HG02973 (cell line): ENCODE measurements around the gene MREG.
"Not testable (repeated sequence)": the region's sequence is repeated elsewhere in the genome, so short reads cannot be mapped to it uniquely, and the experiment has no call there.

ENCODE experiments used
- ATAC-seq: cut with Tn5 transposase; IDR thresholded peaks from one replicate; pipeline ENCODE4 v1.9.1; 2021; ENCODE audit warnings: moderate library complexity; ENCODE audit not compliant: unreplicated experiment

The MREG gene

GRCh38 chr2:215994911-215995310 is 18.4 kb downstream of the MREG start:
- no peak for ATAC-seq

GRCh38 chr2:215988556-215989207 is 24.7 kb downstream of the MREG start:
- not testable (repeated sequence) for ATAC-seq

GRCh38 chr2:215985257-215985656 is 28.1 kb downstream of the MREG start:
- ATAC-seq: no peak

- no peak for ATAC-seq
These were observed 28.7 kb downstream of the MREG start for GRCh38 chr2:215984661-215985060.

GRCh38 chr2:215983581-215984351 is 29.6 kb downstream of the MREG start:
- no peak for ATAC-seq

- no peak for ATAC-seq
These were observed 30.9 kb downstream of the MREG start for GRCh38 chr2:215982465-215982875.

- no peak for ATAC-seq
These were observed 32.2 kb downstream of the MREG start for GRCh38 chr2:215981115-215981514.

GRCh38 chr2:215979620-215980019 is 33.7 kb downstream of the MREG start:
- peak; percentile 56 for ATAC-seq

- ATAC-seq: no peak
These were observed 38.5 kb downstream of the MREG start for GRCh38 chr2:215974700-215975429.

GRCh38 chr2:215973954-215974699 is 39.2 kb downstream of the MREG start:
- no peak for ATAC-seq

- no peak for ATAC-seq
These were observed 40.1 kb downstream of the MREG start for GRCh38 chr2:215973145-215973792.

- ATAC-seq: no peak
These were observed 41.7 kb downstream of the MREG start for GRCh38 chr2:215971671-215972070.

GRCh38 chr2:215970894-215971293 is 42.5 kb downstream of the MREG start:
- ATAC-seq: not testable (repeated sequence)

- no peak for ATAC-seq
These were observed 42.9 kb downstream of the MREG start for GRCh38 chr2:215970425-215970824.

- no peak for ATAC-seq
These were observed 44.1 kb downstream of the MREG start for GRCh38 chr2:215969131-215969841.

- ATAC-seq: no peak
These were observed 44.9 kb downstream of the MREG start for GRCh38 chr2:215968499-215968898.

GRCh38 chr2:215967590-215968378 is 45.6 kb downstream of the MREG start:
- ATAC-seq: no peak

- ATAC-seq: no peak
These were observed 46.4 kb downstream of the MREG start for GRCh38 chr2:215966951-215967350.

- no peak for ATAC-seq
These were observed 47.1 kb downstream of the MREG start for GRCh38 chr2:215966274-215966673.
